ENCODE data around the gene C16orf96. TPM values are rescaled to one million over a fixed set of nuclear protein-coding genes. Genes with fewer than 3 reads are reported as not detected.

The C16orf96 gene
- total RNA-seq, 1 experiment from 2014 or later = 0.10 TPM

GRCh38 chr16:4534151-4534790, 21.9 kb upstream of the C16orf96 start:
- H3K9me2 ChIP-seq (ENCODE audit: insufficient read depth) = no peaks in the 10 kb centered on the region
- RAD21 ChIA-PET (ENCODE audit: low non-redundant PET in 1 of 2, low total read pairs in 2 of 2, uncharacterized antibody in 2 of 2, unreplicated experiment in 2 of 2) = no interaction called here
- intact Hi-C loops (cut with micrococcal nuclease) = no loop called here
- H3K36me3 ChIP-seq (ENCODE audit: control insufficient read depth in 1 of 2, insufficient read depth in 2 of 2, low read length in 2 of 2) = no peaks in the 10 kb centered on the region
- no peaks in the 10 kb centered on the region for H4K20me1 ChIP-seq (ENCODE audit: insufficient read depth)
- H2AFZ ChIP-seq (ENCODE audit: low read depth, low read length, poor library complexity, severe bottlenecking) = no peak overlapping the region
- no peaks in the 10 kb centered on the region for H3K27me3 ChIP-seq (ENCODE audit: insufficient read depth, low read length)
- BruUV-seq (replicated peaks) = no TSS peak
- CTCF ChIA-PET = no interaction called here
- peaks cover 1 to 4% of the 10 kb centered on the region in 2 experiments; a peak in 2 of 4 replicates for H3K9me3 ChIP-seq (ENCODE audit: control insufficient read depth in 1 of 2, insufficient read depth in 1 of 2, low read depth in 1 of 2, low read length in 2 of 2)
- no peaks in the 10 kb centered on the region for H3K79me2 ChIP-seq (ENCODE audit: insufficient read depth, low read length)
- H3K4me1 ChIP-seq (ENCODE audit: control insufficient read depth in 1 of 2, insufficient read depth in 2 of 2, low read length in 2 of 2) = peaks cover 0 to 14% of the 10 kb centered on the region in 2 experiments; a peak in 1 of 4 replicates
- ATAC-seq (no peak), DNase-seq (ENCODE audit: low read depth, low spot score) (no peak)
- no peak overlapping the region for H3K4me3 ChIP-seq (replicated peaks in 1 of 2; ENCODE audit: low read depth in 1 of 2, low read length in 2 of 2)
- no peak overlapping the region for H3K4me2 ChIP-seq (ENCODE audit: low read length)
- no peak overlapping the region for H3K27ac ChIP-seq (ENCODE audit: low read depth, low read length)
- H3K9ac ChIP-seq (ENCODE audit: low read length) = no peak overlapping the region
- TF ChIP-seq ZFX (IDR thresholded peaks at IDR 0.05) (no peak), SIN3A (IDR thresholded peaks at IDR 0.05; ENCODE audit: low read depth) (no peak), SRF (IDR thresholded peaks at IDR 0.05; ENCODE audit: low read depth) (no peak), CTCF (IDR thresholded peaks at IDR 0.05 in 2 of 3, conservative IDR thresholded peaks at IDR 0.05 in 1 of 3; ENCODE audit: borderline replicate concordance in 1 of 3, insufficient read depth in 1 of 3, low read depth in 2 of 3, low read length in 2 of 3) (no peak), ZNF274 (IDR thresholded peaks at IDR 0.05; ENCODE audit: low read depth, low read length) (no peak), CEBPB (IDR thresholded peaks at IDR 0.05; ENCODE audit: low read depth) (no peak), ZBTB33 (IDR thresholded peaks at IDR 0.05; ENCODE audit: extremely low read depth, insufficient replicate concordance, low read length) (no peak), SP1 (IDR thresholded peaks at IDR 0.05; ENCODE audit: low read depth) (no peak), EGR1 (IDR thresholded peaks at IDR 0.05; ENCODE audit: low read depth) (no peak), YY1 (IDR thresholded peaks at IDR 0.05; ENCODE audit: extremely low read depth, insufficient replicate concordance, low read depth, low read length) (no peak)
- POLR2A ChIA-PET = no interaction called here
